LNCaP clone FGC (cell line): ENCODE measurements around the gene GTF2H4.
"Not testable (repeated sequence)": the region's sequence is repeated elsewhere in the genome, so short reads cannot be mapped to it uniquely, and the experiment has no call there.

ENCODE experiments used
- DNase-seq: peaks from one replicate; pipeline ENCODE4 v3.0.0-alpha.2; 2011; ENCODE audit warnings: low read depth
- H3K4me3 ChIP-seq: 2 replicates; pipeline ENCODE4 v1.5.1; 2011; ENCODE audit warnings: mild to moderate bottlenecking, low read depth, low read length, control low read depth
- TF ChIP-seq, protein P1 (sequence below): IDR thresholded peaks from 2 replicates; pipeline ENCODE4 v1.5.1; 2012; ENCODE audit warnings: mild to moderate bottlenecking; ENCODE audit not compliant: control insufficient read depth, insufficient read depth; ENCODE audit errors: extremely low read depth

The GTF2H4 gene

DNA sequence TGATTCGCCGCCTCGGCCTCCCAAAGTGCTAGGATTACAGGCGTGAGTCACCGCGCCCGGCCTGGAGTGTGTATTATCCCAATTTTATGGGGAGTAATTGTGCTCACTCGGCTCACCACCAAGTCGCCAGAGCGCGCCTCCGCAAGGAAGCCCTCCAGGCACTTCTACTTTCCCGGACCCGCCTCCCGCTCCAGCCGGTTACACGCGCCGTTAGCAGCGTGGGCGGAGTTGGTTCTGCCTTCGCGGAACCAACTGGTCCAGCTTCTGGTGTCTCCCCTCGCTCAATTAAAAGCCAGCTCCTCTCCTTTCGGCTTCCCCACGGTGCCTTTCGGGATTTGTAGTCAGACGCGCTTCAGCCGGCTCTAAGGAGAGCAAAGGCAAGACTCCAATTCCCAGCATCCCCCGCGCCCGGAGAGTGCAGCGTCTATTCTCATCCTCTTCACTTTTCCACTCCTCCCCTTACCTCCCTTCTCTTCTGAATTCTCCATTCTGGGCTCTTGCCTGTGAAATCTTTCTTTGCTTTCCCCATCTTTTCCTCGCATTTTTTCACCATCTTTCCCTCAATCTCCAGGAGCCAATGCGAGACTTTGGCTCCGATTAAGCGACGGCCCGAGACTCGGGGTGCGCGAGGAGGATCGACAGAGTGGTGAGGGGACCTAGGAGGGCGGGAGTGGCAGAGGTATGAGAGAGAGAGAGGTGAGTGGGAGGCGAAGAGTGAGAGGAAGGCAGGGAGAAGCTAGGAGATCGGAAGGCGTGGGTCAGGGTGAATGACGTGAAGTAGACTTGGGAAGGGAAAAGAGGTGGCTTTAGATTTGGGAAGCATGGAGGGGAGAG, at the start of gene GTF2H4:
Gene GTF2H4 (plus strand): TSS at position 450 of the 834 bp plus-strand sequence.
- DNase-seq = peak; percentile 98
- TF ChIP-seq, protein P1, sequence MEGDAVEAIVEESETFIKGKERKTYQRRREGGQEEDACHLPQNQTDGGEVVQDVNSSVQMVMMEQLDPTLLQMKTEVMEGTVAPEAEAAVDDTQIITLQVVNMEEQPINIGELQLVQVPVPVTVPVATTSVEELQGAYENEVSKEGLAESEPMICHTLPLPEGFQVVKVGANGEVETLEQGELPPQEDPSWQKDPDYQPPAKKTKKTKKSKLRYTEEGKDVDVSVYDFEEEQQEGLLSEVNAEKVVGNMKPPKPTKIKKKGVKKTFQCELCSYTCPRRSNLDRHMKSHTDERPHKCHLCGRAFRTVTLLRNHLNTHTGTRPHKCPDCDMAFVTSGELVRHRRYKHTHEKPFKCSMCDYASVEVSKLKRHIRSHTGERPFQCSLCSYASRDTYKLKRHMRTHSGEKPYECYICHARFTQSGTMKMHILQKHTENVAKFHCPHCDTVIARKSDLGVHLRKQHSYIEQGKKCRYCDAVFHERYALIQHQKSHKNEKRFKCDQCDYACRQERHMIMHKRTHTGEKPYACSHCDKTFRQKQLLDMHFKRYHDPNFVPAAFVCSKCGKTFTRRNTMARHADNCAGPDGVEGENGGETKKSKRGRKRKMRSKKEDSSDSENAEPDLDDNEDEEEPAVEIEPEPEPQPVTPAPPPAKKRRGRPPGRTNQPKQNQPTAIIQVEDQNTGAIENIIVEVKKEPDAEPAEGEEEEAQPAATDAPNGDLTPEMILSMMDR = no peak
- H3K4me3 ChIP-seq = peak within 1 kb of the TSS; percentile 92

DNA sequence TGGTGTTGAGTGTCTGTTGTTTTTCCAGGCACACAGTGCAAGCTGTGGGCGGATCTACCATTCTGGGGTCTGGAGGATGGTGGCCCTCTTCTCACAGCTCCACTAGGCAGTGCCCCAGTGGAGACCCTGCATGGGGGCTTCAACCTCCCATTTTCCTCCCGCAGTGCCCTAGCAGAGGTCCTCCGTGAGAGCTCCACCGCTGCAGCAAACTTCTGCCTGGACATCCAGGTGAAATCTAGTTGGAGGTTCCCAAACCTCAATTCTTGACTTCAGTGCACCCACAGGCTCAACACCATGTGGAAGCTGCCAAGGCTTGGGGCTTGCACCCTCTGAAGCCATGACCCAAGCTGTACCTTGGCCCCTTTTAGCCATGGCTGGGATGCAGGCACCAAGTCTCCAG, 48.3 kb upstream of the GTF2H4 start:
- DNase-seq, H3K4me3 ChIP-seq: not testable (repeated sequence)

DNA sequence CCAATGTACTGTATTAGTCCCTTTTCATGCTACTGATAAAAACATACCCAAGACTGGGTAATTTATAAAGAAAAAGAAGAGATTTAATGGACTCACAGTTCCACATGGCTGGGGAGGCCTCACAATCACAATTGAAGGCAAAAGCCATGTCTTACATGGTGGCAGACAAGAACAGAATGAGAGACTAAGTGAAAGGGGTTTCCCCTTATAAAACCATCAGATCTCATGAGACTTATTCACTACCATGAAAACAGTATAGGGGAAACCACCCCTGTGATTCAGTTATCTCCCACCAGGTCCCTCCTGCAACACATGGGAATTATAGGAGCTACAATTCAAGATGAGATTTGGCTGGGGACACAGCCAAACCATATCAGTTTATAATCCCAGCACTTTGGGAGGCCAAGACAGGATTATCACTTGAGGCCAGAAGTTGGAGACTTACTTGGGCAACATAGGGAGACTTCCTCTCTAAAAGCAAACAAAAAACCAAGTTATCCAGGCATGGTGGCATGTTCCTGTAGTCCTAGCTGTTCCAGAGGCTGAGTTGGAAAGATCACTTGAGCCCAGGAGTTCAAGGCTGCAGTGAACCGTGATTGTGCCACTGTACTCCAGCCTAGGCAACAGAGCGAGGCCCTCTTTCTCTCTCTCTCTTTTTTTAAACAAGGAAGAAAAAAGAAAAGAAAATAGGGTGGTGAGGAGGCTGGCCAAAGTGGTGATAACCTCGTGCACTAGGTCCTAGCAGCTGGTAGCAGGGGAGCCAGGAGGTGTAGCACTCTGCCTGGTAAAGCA, 46.6 kb upstream of the GTF2H4 start:
- H3K4me3 ChIP-seq = no peak overlapping the region
- TF ChIP-seq, protein P1 = no peak
- DNase-seq = no peak

DNA sequence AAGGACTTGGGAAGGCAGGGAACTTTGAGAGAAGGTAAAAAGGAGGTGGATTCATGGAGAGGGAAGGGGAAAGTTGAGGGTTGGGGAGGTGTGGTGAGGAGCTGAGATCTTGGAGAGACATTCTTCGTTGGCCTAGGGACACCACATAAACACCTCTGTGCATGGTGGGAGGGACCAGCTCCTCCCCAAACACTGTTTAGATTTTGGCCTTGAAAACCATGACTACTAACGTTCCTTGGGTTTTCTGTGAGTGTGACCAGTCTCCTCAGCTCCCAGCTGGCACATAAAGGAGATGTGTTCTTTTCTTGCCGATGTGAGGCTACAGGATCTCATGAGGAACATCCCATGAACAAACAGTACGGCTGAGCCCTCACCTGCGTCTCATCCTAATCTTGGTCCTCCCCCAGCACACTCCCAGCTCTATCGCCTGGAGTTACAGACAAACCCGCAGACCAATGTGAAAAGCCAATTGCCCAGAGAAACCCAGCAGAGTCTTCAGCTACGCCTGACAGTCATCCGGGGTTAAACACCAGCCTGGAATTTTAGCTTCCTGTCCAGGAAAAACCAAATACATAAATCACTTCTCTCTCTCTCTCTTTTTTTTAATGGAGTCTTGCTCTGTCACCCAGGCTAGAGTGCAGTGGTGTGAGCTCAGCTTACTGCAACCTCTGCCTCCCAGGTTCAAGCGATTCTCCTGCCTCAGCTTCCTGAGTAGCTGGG, 45.7 kb upstream of the GTF2H4 start:
- DNase-seq = no peak
- TF ChIP-seq, protein P1 = no peak
- H3K4me3 ChIP-seq = no peak overlapping the region

DNA sequence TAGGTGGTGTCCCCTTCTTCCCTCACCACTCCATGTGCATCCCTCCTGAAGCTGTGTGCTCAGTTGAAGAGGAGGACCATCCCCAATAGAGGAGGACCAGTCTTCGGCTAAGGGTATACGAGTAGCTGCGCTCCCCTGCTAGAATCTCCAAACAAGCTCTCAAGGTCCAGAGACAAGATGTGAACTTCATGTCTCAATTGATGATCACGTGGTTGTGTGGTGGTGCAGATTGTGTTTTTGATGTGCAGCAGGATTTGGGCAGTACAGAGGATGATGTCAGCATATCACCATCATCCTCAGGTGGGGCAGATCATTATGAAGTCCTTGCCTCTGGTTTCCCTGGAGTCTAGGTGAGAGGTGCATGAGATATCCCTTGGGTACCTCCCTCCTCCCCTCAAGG, 43.7 kb upstream of the GTF2H4 start:
- TF ChIP-seq, protein P1 = no peak
- DNase-seq = no peak
- no peak overlapping the region for H3K4me3 ChIP-seq

DNA sequence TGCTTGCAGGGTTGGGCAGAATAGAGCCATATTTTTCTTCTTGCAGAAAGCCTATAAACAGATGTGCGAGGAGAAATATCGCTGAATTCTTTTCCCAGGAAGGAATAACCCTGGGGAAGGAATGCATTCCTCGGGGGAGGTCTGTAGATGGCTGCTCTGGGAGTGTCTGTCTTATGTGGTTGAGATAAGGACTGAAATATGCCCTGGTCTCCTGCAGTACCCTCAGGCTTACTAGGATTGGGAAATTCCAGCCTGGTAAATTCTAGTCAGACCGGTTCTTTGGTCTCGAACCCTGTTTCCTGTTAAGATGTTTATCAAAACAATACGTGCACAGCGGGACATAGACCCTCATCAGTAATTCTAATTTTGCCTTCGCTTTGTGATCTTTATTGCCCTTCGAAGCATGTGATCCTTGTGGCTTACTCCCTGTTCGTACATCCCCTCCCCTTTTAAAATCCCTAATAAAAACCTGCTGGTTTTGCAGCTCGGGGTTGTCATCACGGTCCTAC, 38.7 kb upstream of the GTF2H4 start:
- DNase-seq, H3K4me3 ChIP-seq: not testable (repeated sequence)

DNA sequence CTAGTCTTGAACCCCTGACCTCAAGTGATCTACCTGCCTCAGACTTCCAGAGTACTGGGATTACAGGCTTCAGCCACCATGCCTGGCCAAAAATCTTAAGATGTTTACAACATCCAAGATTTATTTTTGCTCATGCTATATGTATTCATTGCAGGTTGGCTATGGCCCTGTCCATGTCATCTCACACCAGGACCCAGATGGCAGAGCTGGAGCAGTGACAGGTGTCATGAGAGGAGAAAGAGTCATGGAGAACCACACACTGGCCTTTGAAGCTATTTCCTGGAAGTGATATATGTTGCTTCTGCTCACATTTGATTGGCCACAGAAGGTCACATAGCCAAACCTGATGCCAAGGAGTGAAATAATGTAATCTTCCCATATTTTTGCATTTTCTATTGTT, 37.5 kb upstream of the GTF2H4 start:
- TF ChIP-seq, protein P1 = no peak
- no peak for DNase-seq
- no peak overlapping the region for H3K4me3 ChIP-seq
